HAP-1 (cell line): ENCODE results near the gene IRX2.

Source experiments
- DNase-seq, 2 experiments: peaks; one replicate each; pipeline ENCODE4 v3.0.0-alpha.2; 2016 to 2020; ENCODE audit warnings: low spot score in 2 of 2
- H3K27me3 ChIP-seq: fragments of 250-450 bp; sonication (Bioruptor Pico); 2 replicates; pipeline ENCODE4 v1.5.1; 2020; ENCODE audit warnings: low read depth, mild to moderate bottlenecking, moderate library complexity
- H3K36me3 ChIP-seq: fragments of 250-450 bp; sonication (Bioruptor Pico); replicated peaks from 2 replicates; pipeline ENCODE4 v1.5.1; 2020; ENCODE audit warnings: mild to moderate bottlenecking
- H3K4me1 ChIP-seq: fragments of 250-450 bp; sonication (Bioruptor Pico); 2 replicates; pipeline ENCODE4 v1.5.1; 2020; ENCODE audit warnings: mild to moderate bottlenecking
- H3K4me3 ChIP-seq: fragments of 250-450 bp; sonication (Bioruptor Pico); 2 replicates; pipeline ENCODE4 v1.5.1; 2020; ENCODE audit warnings: mild to moderate bottlenecking, moderate library complexity
- H3K9me3 ChIP-seq: fragments of 250-450 bp; sonication (Bioruptor Pico); 2 replicates; pipeline ENCODE4 v1.5.1; 2020; ENCODE audit warnings: mild to moderate bottlenecking, moderate library complexity
- in situ Hi-C: fragments of 300-500 bp; cut with MboI; formaldehyde crosslinking; loops from 3 replicates; pipeline ENCODE4 v1.14.3; 2020; ENCODE audit warnings: low sequenced_read_pairs, inconsistent platforms, mixed read lengths

The IRX2 gene

GRCh38 chr5:2697041-2697440, 54.4 kb downstream of the IRX2 start:
- no peaks in the 10 kb centered on the region for H3K4me1 ChIP-seq
- no peak overlapping the region for H3K4me3 ChIP-seq
- H3K9me3 ChIP-seq = no peaks in the 10 kb centered on the region
- no peaks in the 10 kb centered on the region for H3K36me3 ChIP-seq
- no peak for DNase-seq
- in situ Hi-C loops = no loop called here
- H3K27me3 ChIP-seq = no peaks in the 10 kb centered on the region
